ENCODE results near the gene DMD. TPM values are rescaled to one million over a fixed set of nuclear protein-coding genes. Genes with fewer than 3 reads are reported as not detected.

DMD gene
- total RNA-seq, 2 donors from 2014 or later: 19.6 to 24.9 TPM

GRCh38 chrX:33133320-33133719 is 78.0 kb downstream of the DMD start:
- peaks cover 2% of the 10 kb centered on the region for H3K36me3 Mint-ChIP-seq (ENCODE audit: low read depth)
- no peaks in the 10 kb centered on the region for H3K36me3 ChIP-seq (ENCODE audit: control insufficient read depth, insufficient read depth, low read length)
- no peak overlapping the region for H3K4me3 Mint-ChIP-seq
- 84 to 100% methylated on average over 1 to 3 of the region's 3 CpGs for WGBS, 2 experiments (ENCODE audit: insufficient coverage in 1 of 2, insufficient read length in 1 of 2)
- no peaks in the 10 kb centered on the region for H3K27me3 Mint-ChIP-seq (ENCODE audit: insufficient read depth)
- no peaks in the 10 kb centered on the region for H3K27me3 ChIP-seq (ENCODE audit: control insufficient read depth, insufficient read depth, low read length, poor library complexity, severe bottlenecking)
- no peak for DNase-seq
- TF ChIP-seq CTCF (conservative IDR thresholded peaks at IDR 0.05): no peak
- no peak overlapping the region for H3K27ac ChIP-seq (ENCODE audit: low read depth, low read length)
- H3K4me1 ChIP-seq (ENCODE audit: control insufficient read depth, insufficient read depth, low read length): no peaks in the 10 kb centered on the region
- H3K9me3 ChIP-seq (ENCODE audit: control insufficient read depth, low read length): no peaks in the 10 kb centered on the region
- H3K27ac Mint-ChIP-seq: no peak overlapping the region
- H3K4me1 Mint-ChIP-seq: peaks cover 29% of the 10 kb centered on the region
- H3K9ac ChIP-seq (ENCODE audit: extremely low read depth, low read length, poor library complexity, severe bottlenecking): no peak overlapping the region
- no peak overlapping the region for H3K4me3 ChIP-seq (ENCODE audit: low read length)
- H3K9me3 Mint-ChIP-seq: peaks cover 1% of the 10 kb centered on the region

DNA sequence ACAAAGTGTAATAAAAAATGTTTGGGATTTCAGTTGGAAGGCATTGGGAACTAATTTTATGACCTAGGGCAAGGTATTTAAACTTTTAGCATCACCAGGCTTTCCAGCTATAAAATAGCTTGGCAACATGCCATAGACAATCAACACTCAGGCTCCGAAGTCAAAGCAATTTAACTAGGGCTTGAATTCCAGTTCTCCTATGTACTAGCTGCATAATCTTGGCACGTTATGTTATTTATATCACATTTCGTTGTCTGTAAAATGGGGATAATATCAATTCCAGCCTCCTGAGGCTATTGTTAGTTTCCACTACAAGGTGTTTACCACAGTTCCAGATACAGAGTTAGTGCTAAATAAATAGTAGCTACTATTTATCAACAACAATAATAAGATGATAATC is 78.8 kb downstream of the DMD start:
- Histone ChIP-seq H3K36me3 (ENCODE audit: control insufficient read depth, insufficient read depth, low read length) (no peaks in the 10 kb centered on the region), H3K27ac (ENCODE audit: low read depth, low read length) (no peak overlapping the region), H3K27me3 (ENCODE audit: control insufficient read depth, insufficient read depth, low read length, poor library complexity, severe bottlenecking) (no peaks in the 10 kb centered on the region), H3K4me1 (ENCODE audit: control insufficient read depth, insufficient read depth, low read length) (peaks cover 3% of the 10 kb centered on the region), H3K4me3 (ENCODE audit: low read length) (no peak overlapping the region), H3K9me3 (ENCODE audit: control insufficient read depth, low read length) (no peaks in the 10 kb centered on the region), H3K9ac (ENCODE audit: extremely low read depth, low read length, poor library complexity, severe bottlenecking) (no peak overlapping the region)
- WGBS, 2 experiments (ENCODE audit: insufficient coverage in 1 of 2, insufficient read length in 1 of 2): 80 to 97% methylated on average over 1 to 3 of the region's 3 CpGs
- H3K9me3 Mint-ChIP-seq: peaks cover 1% of the 10 kb centered on the region
- DNase-seq: no peak
- H3K4me1 Mint-ChIP-seq: peaks cover 36% of the 10 kb centered on the region
- peaks cover 2% of the 10 kb centered on the region for H3K36me3 Mint-ChIP-seq (ENCODE audit: low read depth)
- no peak overlapping the region for H3K27ac Mint-ChIP-seq
- TF ChIP-seq CTCF (conservative IDR thresholded peaks at IDR 0.05): no peak
- H3K27me3 Mint-ChIP-seq (ENCODE audit: insufficient read depth): no peaks in the 10 kb centered on the region
- no peak overlapping the region for H3K4me3 Mint-ChIP-seq

DNA sequence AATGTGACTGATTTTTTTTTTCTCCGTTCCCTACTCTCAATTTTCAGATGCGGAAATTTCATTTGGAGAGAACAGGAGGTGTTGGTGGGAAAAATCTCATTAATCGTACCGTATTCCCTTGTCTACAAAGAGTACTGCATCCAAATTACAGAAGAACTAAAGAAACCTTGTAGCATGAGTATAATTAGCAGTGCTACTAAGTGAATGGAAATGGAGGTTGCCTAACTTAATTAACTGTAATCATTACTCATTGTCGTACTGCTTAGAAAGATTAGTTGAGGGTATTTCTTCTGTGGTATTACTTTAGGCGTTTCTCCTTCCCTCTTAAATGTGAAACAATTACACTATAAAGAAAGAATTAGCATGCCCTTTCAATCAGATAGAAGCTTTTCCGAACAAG is 81.7 kb downstream of the DMD start:
- peaks cover 41% of the 10 kb centered on the region for H3K4me1 Mint-ChIP-seq
- Histone ChIP-seq H3K9ac (ENCODE audit: extremely low read depth, low read length, poor library complexity, severe bottlenecking) (no peak overlapping the region), H3K4me1 (ENCODE audit: control insufficient read depth, insufficient read depth, low read length) (peaks cover 3% of the 10 kb centered on the region), H3K27ac (ENCODE audit: low read depth, low read length) (no peak overlapping the region), H3K9me3 (ENCODE audit: control insufficient read depth, low read length) (no peaks in the 10 kb centered on the region), H3K4me3 (ENCODE audit: low read length) (no peak overlapping the region), H3K36me3 (ENCODE audit: control insufficient read depth, insufficient read depth, low read length) (no peaks in the 10 kb centered on the region), H3K27me3 (ENCODE audit: control insufficient read depth, insufficient read depth, low read length, poor library complexity, severe bottlenecking) (no peaks in the 10 kb centered on the region)
- peaks cover 2% of the 10 kb centered on the region for H3K36me3 Mint-ChIP-seq (ENCODE audit: low read depth)
- no peak overlapping the region for H3K27ac Mint-ChIP-seq
- no peaks in the 10 kb centered on the region for H3K9me3 Mint-ChIP-seq
- no peak for TF ChIP-seq CTCF (conservative IDR thresholded peaks at IDR 0.05)
- DNase-seq: no peak
- H3K4me3 Mint-ChIP-seq: no peak overlapping the region
- no peaks in the 10 kb centered on the region for H3K27me3 Mint-ChIP-seq (ENCODE audit: insufficient read depth)
- WGBS, 2 experiments (ENCODE audit: insufficient coverage in 1 of 2, insufficient read length in 1 of 2): 79% methylated on average over 2 of the region's 7 CpGs; no CpG with 5 or more reads in 1 of the 2 experiments
